Loucy (cell line): Measurements from ENCODE around the gene CREBRF.

Experiments used
- EZH2phosphoT487 ChIP-seq: fragments of 200-600 bp; IDR thresholded peaks from 2 replicates; pipeline ENCODE4 v1.6.1; 2018; ENCODE audit warnings: antibody characterized with exemption, mild to moderate bottlenecking, moderate library complexity, borderline replicate concordance
- TF ChIP-seq, protein P1 (sequence below): fragments of 200-600 bp; sonication (generic); conservative IDR thresholded peaks from 2 replicates; pipeline ENCODE4 v1.5.1; 2014; ENCODE audit warnings: mild to moderate bottlenecking, antibody characterized with exemption, low read length

- TF ChIP-seq, protein P1, sequence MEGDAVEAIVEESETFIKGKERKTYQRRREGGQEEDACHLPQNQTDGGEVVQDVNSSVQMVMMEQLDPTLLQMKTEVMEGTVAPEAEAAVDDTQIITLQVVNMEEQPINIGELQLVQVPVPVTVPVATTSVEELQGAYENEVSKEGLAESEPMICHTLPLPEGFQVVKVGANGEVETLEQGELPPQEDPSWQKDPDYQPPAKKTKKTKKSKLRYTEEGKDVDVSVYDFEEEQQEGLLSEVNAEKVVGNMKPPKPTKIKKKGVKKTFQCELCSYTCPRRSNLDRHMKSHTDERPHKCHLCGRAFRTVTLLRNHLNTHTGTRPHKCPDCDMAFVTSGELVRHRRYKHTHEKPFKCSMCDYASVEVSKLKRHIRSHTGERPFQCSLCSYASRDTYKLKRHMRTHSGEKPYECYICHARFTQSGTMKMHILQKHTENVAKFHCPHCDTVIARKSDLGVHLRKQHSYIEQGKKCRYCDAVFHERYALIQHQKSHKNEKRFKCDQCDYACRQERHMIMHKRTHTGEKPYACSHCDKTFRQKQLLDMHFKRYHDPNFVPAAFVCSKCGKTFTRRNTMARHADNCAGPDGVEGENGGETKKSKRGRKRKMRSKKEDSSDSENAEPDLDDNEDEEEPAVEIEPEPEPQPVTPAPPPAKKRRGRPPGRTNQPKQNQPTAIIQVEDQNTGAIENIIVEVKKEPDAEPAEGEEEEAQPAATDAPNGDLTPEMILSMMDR, result no peak
- no peak for TF ChIP-seq EZH2phosphoT487
Observed at GRCh38 chr5:173012882-173013281, 43.3 kb upstream of the CREBRF start.
